ENCODE results near the gene ELSPBP1.
"Not testable (repeated sequence)": the region's sequence is repeated elsewhere in the genome, so short reads cannot be mapped to it uniquely, and the experiment has no call there.

Gene ELSPBP1

GRCh38 chr19:48060381-48060780 lies 65.9 kb downstream of the ELSPBP1 start:
- Histone ChIP-seq H3K36me3 (ENCODE audit: control insufficient read depth, insufficient read depth, low read length) (no peaks in the 10 kb centered on the region), H3K27ac (no peak overlapping the region), H3K4me3 (ENCODE audit: low read depth, low read length) (no peak overlapping the region), H3K9me3 (ENCODE audit: control insufficient read depth, low read length) (no peaks in the 10 kb centered on the region), H3K79me2 (no peaks in the 10 kb centered on the region), H2AFZ (no peak overlapping the region), H3K4me2 (ENCODE audit: low read length) (no peak overlapping the region), H3K9ac (no peak overlapping the region), H3K27me3 (ENCODE audit: control insufficient read depth, insufficient read depth, low read length) (no peaks in the 10 kb centered on the region), H3K4me1 (no peaks in the 10 kb centered on the region)
- no peak for TF ChIP-seq CTCF (IDR thresholded peaks at IDR 0.05)

- no peaks in the 10 kb centered on the region for H3K36me3 ChIP-seq (ENCODE audit: control insufficient read depth, insufficient read depth, low read length)
- H3K9ac ChIP-seq = no peak overlapping the region
- H3K4me3 ChIP-seq (ENCODE audit: low read depth, low read length) = no peak overlapping the region
- H2AFZ ChIP-seq = no peak overlapping the region
- H3K9me3 ChIP-seq (ENCODE audit: control insufficient read depth, low read length) = no peaks in the 10 kb centered on the region
- TF ChIP-seq CTCF (IDR thresholded peaks at IDR 0.05) = no peak
- H3K79me2 ChIP-seq = no peaks in the 10 kb centered on the region
- no peak overlapping the region for H3K4me2 ChIP-seq (ENCODE audit: low read length)
- no peaks in the 10 kb centered on the region for H3K27me3 ChIP-seq (ENCODE audit: control insufficient read depth, insufficient read depth, low read length)
- no peak overlapping the region for H3K27ac ChIP-seq
- H3K4me1 ChIP-seq = no peaks in the 10 kb centered on the region
Observed at GRCh38 chr19:48061401-48062344, 67.2 kb downstream of the ELSPBP1 start.

GRCh38 chr19:48064509-48064908 lies 70.1 kb downstream of the ELSPBP1 start:
- Histone ChIP-seq H3K9ac (no peak overlapping the region), H3K36me3 (ENCODE audit: control insufficient read depth, insufficient read depth, low read length) (no peaks in the 10 kb centered on the region), H3K79me2 (no peaks in the 10 kb centered on the region), H3K4me2 (ENCODE audit: low read length) (no peak overlapping the region), H3K27ac (no peak overlapping the region), H3K27me3 (ENCODE audit: control insufficient read depth, insufficient read depth, low read length) (no peaks in the 10 kb centered on the region), H2AFZ (no peak overlapping the region), H3K9me3 (ENCODE audit: control insufficient read depth, low read length) (no peaks in the 10 kb centered on the region), H3K4me3 (ENCODE audit: low read depth, low read length) (no peak overlapping the region), H3K4me1 (no peaks in the 10 kb centered on the region)
- TF ChIP-seq CTCF (IDR thresholded peaks at IDR 0.05) = no peak

GRCh38 chr19:48069435-48069834 lies 75.0 kb downstream of the ELSPBP1 start:
- no peaks in the 10 kb centered on the region for H3K36me3 ChIP-seq (ENCODE audit: control insufficient read depth, insufficient read depth, low read length)

GRCh38 chr19:48070177-48070769 lies 75.8 kb downstream of the ELSPBP1 start:
- H3K27ac ChIP-seq; H3K4me2 ChIP-seq (ENCODE audit: low read length); H3K79me2 ChIP-seq; H3K9me3 ChIP-seq (ENCODE audit: control insufficient read depth, low read length); H3K4me3 ChIP-seq (ENCODE audit: low read depth, low read length); H3K27me3 ChIP-seq (ENCODE audit: control insufficient read depth, insufficient read depth, low read length); H3K9ac ChIP-seq; H3K36me3 ChIP-seq (ENCODE audit: control insufficient read depth, insufficient read depth, low read length); H2AFZ ChIP-seq; H3K4me1 ChIP-seq: not testable (repeated sequence)

More at GRCh38 chr19:48069435-48069834, 75.0 kb downstream of the ELSPBP1 start:
- H3K27me3 ChIP-seq (ENCODE audit: control insufficient read depth, insufficient read depth, low read length) = no peaks in the 10 kb centered on the region
- no peak overlapping the region for H3K4me3 ChIP-seq (ENCODE audit: low read depth, low read length)
- no peaks in the 10 kb centered on the region for H3K79me2 ChIP-seq
- H2AFZ ChIP-seq = no peak overlapping the region
- no peak overlapping the region for H3K4me2 ChIP-seq (ENCODE audit: low read length)
- no peak overlapping the region for H3K27ac ChIP-seq
- no peaks in the 10 kb centered on the region for H3K4me1 ChIP-seq
- TF ChIP-seq CTCF (IDR thresholded peaks at IDR 0.05) = no peak
- no peaks in the 10 kb centered on the region for H3K9me3 ChIP-seq (ENCODE audit: control insufficient read depth, low read length)
- H3K9ac ChIP-seq = no peak overlapping the region
